Osteoblast (primary cell): ENCODE measurements around the gene ATP5F1B. TPM values are rescaled to one million over a fixed set of nuclear protein-coding genes. Genes with fewer than 3 reads are reported as not detected.
A peak's percentile ranks its signal among the peaks of the same experiment; 100 is the strongest.

Source experiments
- DNase-seq: peaks from one replicate; pipeline ENCODE4 v3.0.0; 2011; ENCODE audit warnings: low spot score, mixed read lengths; ENCODE audit not compliant: insufficient read length; ENCODE audit errors: missing footprints
- H2AFZ ChIP-seq: 2 replicates; pipeline ENCODE4 v1.6.0; 2011; ENCODE audit warnings: mild to moderate bottlenecking, low read length
- H3K27ac ChIP-seq: 2 replicates; pipeline ENCODE4 v1.5.1; 2011; ENCODE audit warnings: mild to moderate bottlenecking, low read depth, low read length, moderate library complexity
- H3K27me3 ChIP-seq: 2 replicates; pipeline ENCODE4 v1.6.0; 2012; ENCODE audit warnings: mild to moderate bottlenecking, control low read depth, inconsistent platforms, low read length, moderate library complexity; ENCODE audit not compliant: insufficient read depth
- H3K36me3 ChIP-seq: 2 replicates; pipeline ENCODE4 v1.5.1; 2011; ENCODE audit warnings: mild to moderate bottlenecking, low read length, control low read depth, moderate library complexity; ENCODE audit not compliant: insufficient read depth
- H3K4me1 ChIP-seq: 2 replicates; pipeline ENCODE4 v1.5.1; 2011; ENCODE audit warnings: mild to moderate bottlenecking, low read length, control low read depth, moderate library complexity; ENCODE audit not compliant: insufficient read depth
- H3K4me2 ChIP-seq: 2 replicates; pipeline ENCODE4 v1.6.0; 2011; ENCODE audit warnings: mild to moderate bottlenecking, low read length; ENCODE audit not compliant: insufficient read depth
- H3K4me3 ChIP-seq: fragments of 200-600 bp; sonication (generic); 3 replicates; pipeline ENCODE4 v1.5.1; 2012; ENCODE audit warnings: mild to moderate bottlenecking, low read length, inconsistent platforms; ENCODE audit not compliant: insufficient read depth
- H3K79me2 ChIP-seq: 2 replicates; pipeline ENCODE4 v1.6.0; 2012; ENCODE audit warnings: mild to moderate bottlenecking, low read length, control low read depth, inconsistent platforms; ENCODE audit not compliant: insufficient read depth
- H3K9me3 ChIP-seq: 2 replicates; pipeline ENCODE4 v1.5.1; 2011; ENCODE audit warnings: low read depth, low read length, control low read depth
- H4K20me1 ChIP-seq: 2 replicates; pipeline ENCODE4 v1.6.0; 2012; ENCODE audit warnings: mild to moderate bottlenecking, low read length, control low read depth; ENCODE audit not compliant: insufficient read depth
- total RNA-seq: library from RNA; depleted of rRNA; stranded (reverse); fragments of >200 nt; gene quantifications from 2 replicates; pipeline ENCODE4 v1.2.3, GENCODE V29; 2012
- TF ChIP-seq, protein P1 (sequence below): IDR thresholded peaks from 2 replicates; pipeline ENCODE4 v1.5.1; 2011; ENCODE audit warnings: mild to moderate bottlenecking, low read depth, low read length, moderate library complexity; ENCODE audit errors: extremely low read depth

The ATP5F1B gene
- total RNA-seq, 1 donor = 308 TPM

DNA sequence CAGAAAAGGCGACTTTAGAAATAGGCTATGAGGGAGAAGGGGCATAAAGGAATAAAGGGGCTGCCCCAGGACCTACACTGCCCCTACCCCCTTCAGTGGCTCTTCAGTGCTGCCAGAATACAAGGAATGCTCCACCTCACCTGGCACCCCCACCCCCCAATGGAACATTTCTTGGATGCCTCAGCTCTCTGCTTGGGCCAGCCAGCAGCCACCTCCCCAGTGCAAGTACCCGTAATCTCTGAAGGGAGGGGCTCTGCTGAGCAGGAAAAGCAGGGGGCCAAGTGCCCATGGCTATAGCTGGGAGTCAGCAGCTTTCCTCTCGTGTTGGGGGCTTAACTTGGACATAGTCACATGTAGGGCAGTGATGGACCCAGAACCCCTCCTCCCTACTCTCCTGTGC lies 49.0 kb downstream of the ATP5F1B start:
- Histone ChIP-seq H3K36me3 (peaks cover 70% of the 10 kb centered on the region), H2AFZ (no peak overlapping the region), H4K20me1 (no peaks in the 10 kb centered on the region), H3K4me3 (no peak overlapping the region), H3K27me3 (no peaks in the 10 kb centered on the region), H3K4me1 (peaks cover 19% of the 10 kb centered on the region), H3K9me3 (no peaks in the 10 kb centered on the region), H3K27ac (no peak overlapping the region), H3K4me2 (no peak overlapping the region), H3K79me2 (no peaks in the 10 kb centered on the region)
- no peak for DNase-seq
- TF ChIP-seq, protein P1, sequence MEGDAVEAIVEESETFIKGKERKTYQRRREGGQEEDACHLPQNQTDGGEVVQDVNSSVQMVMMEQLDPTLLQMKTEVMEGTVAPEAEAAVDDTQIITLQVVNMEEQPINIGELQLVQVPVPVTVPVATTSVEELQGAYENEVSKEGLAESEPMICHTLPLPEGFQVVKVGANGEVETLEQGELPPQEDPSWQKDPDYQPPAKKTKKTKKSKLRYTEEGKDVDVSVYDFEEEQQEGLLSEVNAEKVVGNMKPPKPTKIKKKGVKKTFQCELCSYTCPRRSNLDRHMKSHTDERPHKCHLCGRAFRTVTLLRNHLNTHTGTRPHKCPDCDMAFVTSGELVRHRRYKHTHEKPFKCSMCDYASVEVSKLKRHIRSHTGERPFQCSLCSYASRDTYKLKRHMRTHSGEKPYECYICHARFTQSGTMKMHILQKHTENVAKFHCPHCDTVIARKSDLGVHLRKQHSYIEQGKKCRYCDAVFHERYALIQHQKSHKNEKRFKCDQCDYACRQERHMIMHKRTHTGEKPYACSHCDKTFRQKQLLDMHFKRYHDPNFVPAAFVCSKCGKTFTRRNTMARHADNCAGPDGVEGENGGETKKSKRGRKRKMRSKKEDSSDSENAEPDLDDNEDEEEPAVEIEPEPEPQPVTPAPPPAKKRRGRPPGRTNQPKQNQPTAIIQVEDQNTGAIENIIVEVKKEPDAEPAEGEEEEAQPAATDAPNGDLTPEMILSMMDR = no peak

DNA sequence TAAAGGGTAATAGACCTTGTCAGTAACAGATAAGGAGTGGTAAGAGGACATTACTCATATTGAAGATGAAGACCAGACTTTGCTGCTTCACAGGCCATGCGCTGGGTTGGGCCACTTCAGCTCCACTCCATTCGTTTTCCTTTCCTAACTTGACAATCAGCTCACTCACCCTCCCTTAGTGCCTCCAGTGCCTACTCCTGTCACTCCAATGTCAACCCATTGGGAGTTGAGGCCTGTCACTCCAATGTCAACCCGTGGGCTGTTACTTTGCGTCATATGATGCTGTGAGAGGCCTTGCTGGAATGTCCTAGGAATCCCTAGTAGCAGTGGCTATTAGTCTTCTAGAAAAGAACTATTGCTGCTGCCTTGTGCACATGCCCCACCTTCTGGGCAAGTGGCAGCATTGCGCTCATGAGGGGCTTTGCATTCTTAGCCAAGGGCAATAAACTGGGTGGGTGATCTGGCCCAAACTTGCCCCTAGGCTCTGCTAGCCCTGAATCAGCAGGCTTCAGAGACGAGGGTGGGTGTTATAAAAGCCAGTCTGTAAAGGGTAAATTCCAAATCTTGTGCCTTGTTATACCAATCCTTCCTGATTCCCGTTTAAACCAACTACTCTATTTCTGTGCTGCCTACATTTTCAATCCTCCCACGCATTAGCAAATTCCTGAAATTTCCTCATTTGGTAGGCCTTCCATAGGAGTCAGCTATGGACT lies 51.7 kb downstream of the ATP5F1B start:
- H2AFZ ChIP-seq = no peak overlapping the region

DNA sequence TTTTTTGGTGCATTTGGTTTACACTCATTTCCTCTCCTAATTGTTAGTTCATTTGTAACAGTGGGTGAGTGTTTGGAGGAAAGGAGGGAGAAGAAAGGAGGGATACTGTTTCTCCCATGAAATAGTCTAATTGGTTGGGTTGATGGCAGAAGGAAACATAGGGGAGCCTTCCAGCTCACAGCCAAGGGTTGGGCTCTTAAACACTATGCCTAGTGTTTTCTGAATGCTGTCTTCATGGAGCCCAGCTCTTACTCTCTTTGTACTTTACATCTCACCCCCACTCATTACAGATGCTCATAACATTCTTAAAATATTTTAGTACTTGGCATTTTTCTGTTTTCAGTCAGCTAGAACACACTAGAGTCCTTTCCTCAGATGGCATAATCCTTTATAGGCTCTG lies 53.8 kb downstream of the ATP5F1B start:
- peaks cover 19% of the 10 kb centered on the region for H3K4me1 ChIP-seq
- TF ChIP-seq, protein P1 = no peak
- no peaks in the 10 kb centered on the region for H3K9me3 ChIP-seq
- no peak overlapping the region for H3K4me2 ChIP-seq
- no peaks in the 10 kb centered on the region for H3K27me3 ChIP-seq
- peaks cover 54% of the 10 kb centered on the region for H3K36me3 ChIP-seq
- DNase-seq = no peak
- H3K79me2 ChIP-seq = no peaks in the 10 kb centered on the region
- H4K20me1 ChIP-seq = no peaks in the 10 kb centered on the region
- H3K4me3 ChIP-seq = no peak overlapping the region
- H3K27ac ChIP-seq = no peak overlapping the region
- no peak overlapping the region for H2AFZ ChIP-seq

More for the DNA sequence above, 51.7 kb downstream of the ATP5F1B start:
- no peaks in the 10 kb centered on the region for H3K9me3 ChIP-seq
- peak overlapping the region; percentile 75 for H3K27ac ChIP-seq
- H3K36me3 ChIP-seq = peaks cover 54% of the 10 kb centered on the region
- TF ChIP-seq, protein P1 = peak; percentile 97
- no peaks in the 10 kb centered on the region for H3K27me3 ChIP-seq
- peaks cover 19% of the 10 kb centered on the region for H3K4me1 ChIP-seq
- H3K4me2 ChIP-seq = peak overlapping the region; percentile 45
- H4K20me1 ChIP-seq = no peaks in the 10 kb centered on the region
- H3K4me3 ChIP-seq = no peak overlapping the region
- DNase-seq = peak; percentile 96
- H3K79me2 ChIP-seq = no peaks in the 10 kb centered on the region

DNA sequence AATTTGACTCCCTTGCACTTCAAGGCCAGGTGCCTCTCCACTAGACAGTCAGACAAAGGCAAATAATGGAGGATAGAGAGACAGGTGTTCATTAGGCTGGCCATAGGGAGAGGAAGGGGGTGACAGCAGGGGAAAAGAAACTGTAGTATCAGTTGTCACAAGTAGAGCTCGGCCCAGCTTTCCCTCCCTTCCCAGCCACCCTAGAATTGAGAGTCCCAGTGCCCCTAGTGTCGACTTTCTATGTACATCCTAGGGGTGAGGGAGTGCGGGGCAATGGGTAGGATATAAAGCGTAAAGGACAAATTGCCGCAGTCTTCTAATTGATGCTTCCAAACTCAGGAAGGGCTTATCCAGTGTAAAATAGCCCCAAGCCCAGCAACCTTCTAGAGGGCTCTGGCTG lies 54.7 kb downstream of the ATP5F1B start:
- Histone ChIP-seq H3K4me2 (no peak overlapping the region), H2AFZ (no peak overlapping the region), H4K20me1 (no peaks in the 10 kb centered on the region), H3K36me3 (peaks cover 49% of the 10 kb centered on the region), H3K79me2 (no peaks in the 10 kb centered on the region), H3K4me1 (peaks cover 19% of the 10 kb centered on the region), H3K9me3 (no peaks in the 10 kb centered on the region), H3K4me3 (no peak overlapping the region), H3K27me3 (no peaks in the 10 kb centered on the region), H3K27ac (no peak overlapping the region)
- no peak for DNase-seq
- TF ChIP-seq, protein P1 = no peak
